ENCODE data around the gene CASS4.

Gene CASS4

DNA sequence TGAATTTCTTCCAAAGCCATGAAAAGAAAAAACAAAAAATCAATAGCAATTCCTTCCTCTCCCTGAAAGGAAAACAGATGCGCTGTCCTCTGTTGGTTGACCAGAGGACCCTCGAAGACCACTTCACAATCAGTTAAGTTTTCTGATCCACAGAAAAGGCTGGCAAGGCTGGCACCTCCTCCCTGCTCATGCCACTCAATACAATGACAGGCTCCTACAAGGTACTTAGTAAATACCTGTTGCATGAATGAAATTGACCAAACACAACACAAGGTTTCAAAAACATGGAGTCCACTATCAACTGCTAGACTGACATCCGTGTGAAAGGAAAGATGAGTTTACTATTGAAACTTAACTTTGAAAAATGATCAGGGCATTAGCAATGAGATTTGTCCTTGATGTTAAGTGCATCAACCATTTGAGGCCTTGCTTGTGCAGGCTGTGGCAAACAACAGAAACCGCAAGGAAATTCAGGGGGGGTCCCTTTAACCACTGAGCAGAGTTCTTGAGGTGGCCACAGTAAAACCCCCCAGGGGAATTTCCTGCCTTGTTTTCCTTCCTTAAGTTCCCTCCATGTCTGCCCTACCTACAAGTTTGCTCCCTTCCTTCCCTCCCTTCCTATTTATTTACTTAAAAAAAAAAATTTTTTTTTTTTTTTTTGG lies 28.4 kb downstream of the CASS4 start:
- TF ChIP-seq, protein P1, sequence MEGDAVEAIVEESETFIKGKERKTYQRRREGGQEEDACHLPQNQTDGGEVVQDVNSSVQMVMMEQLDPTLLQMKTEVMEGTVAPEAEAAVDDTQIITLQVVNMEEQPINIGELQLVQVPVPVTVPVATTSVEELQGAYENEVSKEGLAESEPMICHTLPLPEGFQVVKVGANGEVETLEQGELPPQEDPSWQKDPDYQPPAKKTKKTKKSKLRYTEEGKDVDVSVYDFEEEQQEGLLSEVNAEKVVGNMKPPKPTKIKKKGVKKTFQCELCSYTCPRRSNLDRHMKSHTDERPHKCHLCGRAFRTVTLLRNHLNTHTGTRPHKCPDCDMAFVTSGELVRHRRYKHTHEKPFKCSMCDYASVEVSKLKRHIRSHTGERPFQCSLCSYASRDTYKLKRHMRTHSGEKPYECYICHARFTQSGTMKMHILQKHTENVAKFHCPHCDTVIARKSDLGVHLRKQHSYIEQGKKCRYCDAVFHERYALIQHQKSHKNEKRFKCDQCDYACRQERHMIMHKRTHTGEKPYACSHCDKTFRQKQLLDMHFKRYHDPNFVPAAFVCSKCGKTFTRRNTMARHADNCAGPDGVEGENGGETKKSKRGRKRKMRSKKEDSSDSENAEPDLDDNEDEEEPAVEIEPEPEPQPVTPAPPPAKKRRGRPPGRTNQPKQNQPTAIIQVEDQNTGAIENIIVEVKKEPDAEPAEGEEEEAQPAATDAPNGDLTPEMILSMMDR (IDR thresholded peaks at IDR 0.05; ENCODE audit: control insufficient read depth, extremely low read depth, insufficient read depth): no peak
- DNase-seq (ENCODE audit: low read depth): no peak
- H3K4me3 ChIP-seq (ENCODE audit: low read depth, low read length): no peak overlapping the region

DNA sequence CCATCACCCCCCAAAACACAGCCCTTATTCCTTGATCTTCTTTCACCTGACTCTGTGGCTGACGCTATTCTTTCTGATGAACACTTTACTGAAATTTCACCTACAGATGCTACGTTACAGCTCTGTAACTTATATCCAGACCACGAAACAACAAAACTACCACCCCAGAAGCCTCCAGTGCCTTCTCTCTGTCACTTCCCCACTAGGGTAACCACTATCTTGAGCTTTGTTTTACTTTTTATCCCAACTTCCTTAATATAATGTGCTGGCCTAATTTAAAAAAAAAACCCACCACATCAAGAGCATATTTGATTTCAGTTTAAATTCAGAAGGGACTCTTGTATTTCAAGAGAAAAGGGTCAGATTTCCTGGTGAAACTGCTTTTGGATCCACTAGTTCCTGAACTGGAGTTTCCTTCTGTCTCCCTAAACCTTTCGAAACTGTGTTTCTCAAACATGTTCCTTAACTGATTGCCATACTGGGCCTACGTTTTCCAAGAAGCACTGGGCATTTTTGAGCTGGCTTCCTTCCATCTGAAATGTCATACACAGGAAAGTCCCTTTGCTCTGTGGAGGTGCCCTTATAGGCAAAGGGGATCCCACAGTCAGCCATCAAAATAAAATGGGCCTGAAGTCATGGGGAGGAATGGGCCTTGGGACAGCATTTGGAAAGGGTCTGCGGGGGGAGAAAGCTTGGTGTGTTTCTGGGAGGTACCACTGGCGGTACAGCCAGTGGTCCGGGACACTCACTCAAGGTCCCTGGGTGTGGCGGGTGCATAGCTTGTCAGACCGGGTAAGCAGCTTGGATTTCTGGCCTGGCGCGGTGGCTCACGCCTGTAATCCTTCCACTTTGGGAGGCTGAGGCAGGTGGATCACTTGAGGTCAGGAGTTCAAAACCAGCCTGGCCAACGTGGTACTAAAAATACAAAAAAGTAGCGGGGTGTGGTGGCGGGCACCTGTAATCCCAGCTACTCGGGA lies 30.6 kb downstream of the CASS4 start:
- TF ChIP-seq, protein P1 (IDR thresholded peaks at IDR 0.05; ENCODE audit: control insufficient read depth, extremely low read depth, insufficient read depth): no peak
- no peak overlapping the region for H3K4me3 ChIP-seq (ENCODE audit: low read depth, low read length)
- DNase-seq (ENCODE audit: low read depth): no peak

DNA sequence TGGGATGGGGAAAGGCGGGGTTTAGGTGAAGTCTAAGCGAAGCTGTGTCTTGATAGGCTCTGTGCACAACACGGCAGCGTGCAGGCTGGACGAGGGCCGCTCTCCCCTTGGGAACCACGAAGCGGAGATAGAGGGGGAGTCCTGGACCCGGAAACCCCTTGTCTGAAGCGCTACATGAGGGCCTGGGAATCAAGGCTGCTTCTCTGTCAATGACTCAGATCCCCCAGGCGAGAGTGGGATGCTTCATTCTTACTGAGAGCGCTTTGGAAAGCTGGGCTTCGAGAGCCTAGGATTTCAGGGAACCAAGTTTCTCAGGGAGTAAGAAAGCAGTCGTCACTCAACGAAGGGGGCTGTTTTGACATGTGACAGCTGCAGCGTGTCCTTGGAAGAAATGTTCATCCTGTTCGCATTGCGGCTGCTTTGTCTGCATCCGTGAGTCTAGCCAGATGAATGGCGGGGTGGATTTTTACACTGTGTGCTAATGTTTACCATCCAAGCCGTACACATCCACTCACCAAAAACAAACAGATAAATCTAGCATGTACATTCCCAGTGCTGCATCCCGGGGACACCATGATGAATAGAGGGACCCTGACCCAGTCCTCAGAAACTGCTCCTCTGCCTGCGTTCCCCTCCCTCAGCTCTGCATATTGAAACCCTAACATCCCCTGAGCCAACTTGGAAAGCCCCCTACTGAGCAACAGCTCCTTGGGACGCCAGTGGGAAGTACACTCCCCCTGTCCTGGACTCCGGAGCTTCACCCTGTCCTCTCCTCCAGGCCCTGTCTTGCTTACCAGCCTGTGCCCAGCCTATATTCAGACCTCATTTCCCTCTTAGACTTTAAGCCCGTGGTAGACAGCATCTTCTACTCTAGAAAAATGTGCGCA lies 31.8 kb downstream of the CASS4 start:
- no peak overlapping the region for H3K4me3 ChIP-seq (ENCODE audit: low read depth, low read length)
- no peak for DNase-seq (ENCODE audit: low read depth)
- TF ChIP-seq, protein P1 (IDR thresholded peaks at IDR 0.05; ENCODE audit: control insufficient read depth, extremely low read depth, insufficient read depth): no peak

DNA sequence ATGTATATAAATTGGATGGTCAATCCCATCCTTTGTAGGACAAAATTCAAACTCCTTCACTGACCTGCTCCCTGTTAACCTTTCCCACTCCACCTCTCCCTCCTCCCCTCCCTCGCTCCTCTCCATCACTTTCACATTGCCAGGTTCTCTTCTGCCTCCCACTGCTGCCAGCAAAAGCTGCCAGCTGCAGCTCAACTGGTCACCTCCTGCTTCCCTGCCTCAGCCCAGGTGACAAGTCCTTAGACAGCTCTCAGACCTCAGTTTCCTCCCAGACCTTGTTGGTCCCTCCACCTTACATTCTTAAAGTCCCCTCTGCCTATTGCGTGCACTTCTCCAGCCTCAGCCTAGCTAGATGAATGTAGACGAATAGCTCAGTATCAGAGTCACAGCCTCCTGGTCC lies 33.1 kb downstream of the CASS4 start:
- TF ChIP-seq, protein P1 (IDR thresholded peaks at IDR 0.05; ENCODE audit: control insufficient read depth, extremely low read depth, insufficient read depth): no peak
- H3K4me3 ChIP-seq (ENCODE audit: low read depth, low read length): no peak overlapping the region
- no peak for DNase-seq (ENCODE audit: low read depth)

DNA sequence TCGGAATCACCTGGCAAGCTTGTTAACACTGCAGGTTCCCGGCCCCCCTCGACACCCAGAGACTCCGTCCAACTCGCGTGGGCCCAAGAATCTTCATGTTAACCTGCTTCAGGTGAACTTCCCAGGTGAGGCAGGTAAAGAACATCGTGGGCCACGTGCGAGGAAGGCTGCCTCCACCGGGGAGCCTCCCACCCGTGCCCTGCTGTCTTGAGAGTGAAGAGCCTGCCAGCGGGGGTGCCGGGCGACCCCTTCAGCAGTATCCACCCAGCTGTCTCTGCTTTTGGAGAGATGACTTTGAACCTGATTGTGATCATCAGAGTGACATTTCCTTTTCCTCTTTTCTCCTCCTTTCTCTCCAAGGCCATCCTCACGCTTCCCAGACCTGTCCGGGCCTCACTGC lies 33.5 kb downstream of the CASS4 start:
- TF ChIP-seq, protein P1 (IDR thresholded peaks at IDR 0.05; ENCODE audit: control insufficient read depth, extremely low read depth, insufficient read depth): no peak
- H3K4me3 ChIP-seq (ENCODE audit: low read depth, low read length): no peak overlapping the region
- no peak for DNase-seq (ENCODE audit: low read depth)

DNA sequence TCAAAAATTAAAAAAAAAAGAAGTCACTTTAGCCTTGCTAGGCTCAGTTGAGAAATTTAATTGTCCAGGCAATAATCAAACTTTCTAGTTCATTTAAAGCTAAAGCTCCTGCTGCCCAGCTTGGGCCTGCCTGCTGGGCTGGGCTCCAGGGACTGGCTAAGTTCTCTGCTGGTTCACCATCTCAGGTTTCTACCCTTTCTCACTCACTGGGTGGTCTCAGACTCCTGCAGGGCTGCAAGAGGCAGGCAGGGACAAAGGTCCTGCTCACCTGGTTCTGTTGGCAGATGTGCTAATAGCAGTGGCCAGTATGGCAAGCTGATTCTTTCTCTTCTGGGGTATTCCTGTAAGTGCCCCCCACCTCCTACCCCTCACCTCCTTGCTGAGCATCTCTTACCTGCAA lies 35.2 kb downstream of the CASS4 start:
- TF ChIP-seq, protein P1 (IDR thresholded peaks at IDR 0.05; ENCODE audit: control insufficient read depth, extremely low read depth, insufficient read depth): no peak
- DNase-seq (ENCODE audit: low read depth): no peak
- H3K4me3 ChIP-seq (ENCODE audit: low read depth, low read length): no peak overlapping the region
